Posterior vena cava (tissue), 2 donors: ENCODE measurements around the gene NXPH1. TPM values are rescaled to one million over a fixed set of nuclear protein-coding genes. Genes with fewer than 3 reads are reported as not detected.
"Not testable (repeated sequence)": the region's sequence is repeated elsewhere in the genome, so short reads cannot be mapped to it uniquely, and the experiment has no call there.

Source experiments
- DNase-seq: peaks from one replicate; pipeline ENCODE4 v3.0.0-alpha.2; 2020; ENCODE audit warnings: low spot score
- intact Hi-C, 2 donors: fragments of 100-400 bp; cut with DNase I; formaldehyde crosslinking; loops; one replicate each; pipeline versions ENCODE4 v1.14.1 to v1.14.2; 2022 to 2023
- total RNA-seq, 2 donors: library from RNA; stranded (reverse); fragmentation: NEBNext Ultra II Directional; extraction: Animal tissue kit (Norgen Biotek cat#: 25700); gene quantifications; one replicate each; pipeline ENCODE4 v1.2.1, GENCODE V29; 2021
- donor health status: DM: yes; HTN: yes; CAD: no.
- donor health status: DM: yes; HTN: yes; CAD: no.

NXPH1 gene
- total RNA-seq, 2 donors from 2014 or later, result not detected

DNA sequence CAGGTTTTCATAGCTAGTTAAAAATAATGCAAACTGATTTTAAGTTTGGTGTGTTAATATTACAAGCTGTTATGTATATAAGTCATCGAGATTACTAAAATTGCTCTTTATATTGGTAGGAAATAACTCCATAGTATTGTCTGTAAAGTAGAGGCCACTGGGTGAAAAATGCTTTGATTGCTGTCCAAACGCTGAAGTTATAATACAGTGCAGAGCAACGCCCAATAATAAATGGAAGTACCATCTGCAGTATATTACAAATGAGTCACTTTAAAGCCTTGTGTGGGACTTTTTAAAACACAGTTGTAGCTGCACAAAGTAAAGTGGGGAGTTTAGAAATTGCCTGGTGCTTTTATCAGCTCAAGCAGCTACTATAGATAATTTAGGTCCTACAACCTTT, 196.1 kb downstream of the NXPH1 start:
- DNase-seq, result no peak
- intact Hi-C loops, result no loop called here

GRCh38 chr7:8637322-8637721, 203.9 kb downstream of the NXPH1 start:
- DNase-seq, result no peak
- intact Hi-C loops, result no loop called here

GRCh38 chr7:8638076-8638475, 204.7 kb downstream of the NXPH1 start:
- DNase-seq, result no peak
- intact Hi-C loops, result no loop called here

GRCh38 chr7:8639668-8640067, 206.3 kb downstream of the NXPH1 start:
- no peak for DNase-seq
- intact Hi-C loops, result no loop called here

DNA sequence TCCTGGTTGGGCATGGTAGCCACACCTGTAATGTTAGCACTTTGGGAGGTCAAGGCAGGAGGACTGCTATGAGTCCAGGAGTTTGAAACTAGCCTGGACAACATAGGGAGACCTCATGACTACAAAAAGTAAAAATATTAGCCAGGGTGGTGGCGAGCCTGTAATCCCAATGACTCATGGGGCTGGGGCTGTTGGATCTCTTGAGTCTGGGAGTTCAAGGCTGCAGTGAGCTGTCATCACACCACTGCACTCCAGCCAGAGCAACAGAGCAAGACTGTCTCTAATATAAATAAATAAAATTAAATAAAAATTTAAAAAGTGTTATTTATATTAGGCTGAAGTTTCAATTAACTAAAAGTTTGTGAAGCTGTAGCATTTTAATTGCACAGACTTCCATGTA, 207.3 kb downstream of the NXPH1 start:
- DNase-seq, result no peak
- intact Hi-C loops, result no loop called here

DNA sequence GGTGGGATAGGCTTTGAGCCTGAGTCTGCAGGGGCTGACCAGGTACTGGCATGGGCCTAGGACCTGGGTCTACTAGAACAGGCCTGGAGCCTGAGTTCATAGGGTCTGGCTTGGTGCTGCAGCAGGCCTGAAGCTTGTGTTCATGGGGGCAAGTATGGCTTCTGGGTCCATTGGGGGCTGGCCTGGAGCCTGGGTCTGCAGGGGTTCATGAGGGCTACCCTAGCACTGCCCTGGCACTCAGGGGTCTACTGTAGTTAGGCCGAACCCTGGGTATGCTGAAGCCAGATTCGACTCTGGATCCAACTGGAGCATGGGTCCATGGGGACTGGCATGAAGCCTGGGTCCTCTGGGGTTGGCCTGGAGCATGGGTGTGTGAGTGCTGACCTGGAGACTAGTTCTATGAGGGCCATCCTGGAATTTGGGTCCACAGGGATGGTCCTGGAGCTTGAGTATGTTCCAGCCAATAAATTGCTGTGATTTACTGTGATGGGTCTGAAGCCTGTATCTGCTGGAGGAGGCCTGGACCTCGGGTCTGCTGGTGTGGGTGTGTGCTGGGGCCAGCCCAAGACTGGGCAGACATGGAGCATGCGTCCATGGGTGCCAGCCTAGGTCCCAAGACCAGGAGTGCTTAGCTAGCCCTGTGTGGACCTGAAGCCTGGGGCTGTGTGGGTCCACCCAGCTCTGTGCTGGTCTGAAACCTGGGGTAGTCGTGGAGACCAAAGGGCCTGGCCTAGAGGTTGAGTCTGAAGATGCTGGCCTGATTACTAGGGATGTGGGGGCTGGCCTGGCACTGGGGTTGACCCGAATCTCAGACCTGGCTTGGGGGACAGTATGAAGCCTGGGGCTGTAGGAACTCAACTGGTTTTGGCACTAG, 235.5 kb downstream of the NXPH1 start:
- DNase-seq, result no peak
- intact Hi-C loops, result no loop called here

DNA sequence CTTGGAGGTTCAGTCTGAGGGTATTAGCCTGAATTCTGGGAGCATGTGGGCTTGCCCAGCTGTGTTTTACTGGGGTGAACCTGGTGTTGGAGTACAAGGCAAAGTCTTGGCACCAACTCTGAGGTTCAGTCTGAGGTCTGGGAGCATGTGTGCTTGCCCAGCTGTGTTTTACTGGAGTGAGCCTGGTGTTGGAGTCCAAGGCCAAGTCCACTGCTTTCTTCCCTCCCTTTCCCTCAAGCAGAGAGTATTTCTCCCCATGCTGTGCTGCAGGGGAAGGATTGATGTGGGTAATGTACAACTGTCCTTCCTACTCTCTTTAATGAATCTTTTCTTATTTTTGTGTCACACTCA, 236.1 kb downstream of the NXPH1 start:
- intact Hi-C loops, result no loop called here
- no peak for DNase-seq

- DNase-seq, result no peak
- intact Hi-C loops, result no loop called here
These were observed 251.0 kb downstream of the NXPH1 start for GRCh38 chr7:8684426-8684825.

DNA sequence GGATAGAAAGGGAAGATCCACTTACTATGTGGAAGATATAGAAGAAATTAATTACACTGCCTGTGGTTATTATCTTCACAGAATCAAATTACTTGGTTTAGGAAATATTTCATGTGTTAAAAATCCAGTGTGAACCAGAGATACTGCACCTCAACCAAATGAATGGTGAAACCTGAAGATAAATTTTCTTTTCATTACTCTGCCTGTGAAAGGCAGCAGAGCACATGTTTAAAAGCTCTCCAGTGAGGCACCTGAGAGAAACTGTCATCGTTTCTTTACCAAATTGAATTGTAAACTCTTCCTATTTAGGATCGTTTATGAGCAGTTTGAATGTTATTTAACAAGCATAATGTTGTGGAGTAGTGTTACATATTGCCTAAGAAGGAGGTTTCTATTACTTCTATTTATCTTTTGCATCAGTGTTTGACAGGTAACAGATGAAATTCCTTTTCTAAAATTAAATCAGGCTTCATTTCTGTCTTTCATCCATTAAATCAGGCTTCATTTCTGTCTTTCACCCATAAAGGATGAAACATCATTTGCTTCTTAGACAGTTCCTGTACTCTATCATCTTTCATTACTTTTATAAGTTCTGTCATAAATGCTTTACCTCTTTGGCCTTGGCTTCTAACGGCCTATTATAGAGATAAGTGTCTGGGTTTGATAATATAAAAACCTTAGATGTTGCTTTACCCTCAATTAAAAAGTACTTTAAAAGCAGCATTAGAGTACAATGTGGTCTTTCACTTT, 266.6 kb downstream of the NXPH1 start:
- intact Hi-C loops, result no loop called here
- DNase-seq, result no peak

GRCh38 chr7:8702807-8703206, 269.4 kb downstream of the NXPH1 start:
- no peak for DNase-seq
- intact Hi-C loops, result no loop called here

- no peak for DNase-seq
- intact Hi-C loops, result no loop called here
These were observed 276.7 kb downstream of the NXPH1 start for GRCh38 chr7:8710124-8710523.

GRCh38 chr7:8714791-8715190, 281.4 kb downstream of the NXPH1 start:
- DNase-seq, result no peak
- intact Hi-C loops, result no loop called here

GRCh38 chr7:8719102-8719501, 285.7 kb downstream of the NXPH1 start:
- intact Hi-C loops, result no loop called here
- no peak for DNase-seq

DNA sequence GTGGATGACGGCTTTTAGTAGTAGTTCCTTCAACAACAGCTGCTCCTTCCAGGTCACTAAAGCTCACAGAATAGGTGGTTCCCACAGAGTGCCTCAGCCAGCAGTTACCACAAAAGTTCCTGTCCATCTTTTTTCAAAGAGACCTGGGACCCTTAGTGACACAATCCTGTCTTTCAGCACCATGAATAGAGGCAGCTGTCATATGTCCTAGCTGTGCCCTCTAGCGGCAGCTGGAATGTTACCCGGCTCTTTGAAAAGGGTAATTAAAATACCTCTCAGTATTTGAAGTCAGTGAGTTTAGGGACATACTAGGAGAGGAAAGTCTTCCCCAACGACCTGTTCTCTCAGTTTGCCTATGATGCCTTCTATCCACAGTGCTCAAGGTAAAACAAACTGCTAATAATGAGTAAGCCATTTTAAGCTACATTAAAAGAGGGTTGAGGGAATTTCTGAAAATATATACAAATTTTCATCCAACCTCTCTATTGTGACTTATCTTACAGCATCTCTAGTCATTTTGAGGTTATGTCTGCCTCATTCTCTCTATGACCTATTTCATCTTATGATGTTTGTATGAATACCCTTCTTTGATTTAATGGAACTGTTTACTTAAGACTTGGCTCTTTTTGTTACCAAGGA, 290.8 kb downstream of the NXPH1 start:
- intact Hi-C loops, result no loop called here

DNA sequence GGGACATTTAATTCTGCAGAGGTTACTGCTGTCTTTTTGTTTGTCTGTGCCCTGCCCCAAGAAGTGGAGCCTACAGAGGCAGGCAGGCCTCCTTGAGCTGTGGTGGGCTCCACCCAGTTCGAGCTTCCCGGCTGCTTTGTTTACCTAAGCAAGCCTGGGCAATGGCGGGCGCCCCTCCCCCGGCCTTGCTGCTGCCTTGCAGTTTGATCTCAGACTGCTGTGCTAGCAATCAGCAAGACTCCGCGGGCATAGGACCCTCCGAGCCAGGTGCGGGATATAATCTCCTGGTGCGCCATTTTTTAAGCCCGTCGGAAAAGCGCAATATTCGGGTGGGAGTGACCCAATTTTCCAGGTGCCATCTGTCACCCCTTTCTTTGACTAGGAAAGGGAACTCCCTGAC, 298.3 kb downstream of the NXPH1 start:
- DNase-seq, intact Hi-C loops: not testable (repeated sequence)

More for the DNA sequence above, 290.8 kb downstream of the NXPH1 start:
- DNase-seq, result no peak

GRCh38 chr7:8739837-8740236, 306.4 kb downstream of the NXPH1 start:
- no peak for DNase-seq

GRCh38 chr7:8742837-8743236, 309.4 kb downstream of the NXPH1 start:
- DNase-seq, result no peak
- intact Hi-C loops, result no loop called here

More at GRCh38 chr7:8739837-8740236, 306.4 kb downstream of the NXPH1 start:
- intact Hi-C loops, result no loop called here

- intact Hi-C loops, result no loop called here
- DNase-seq, result no peak
These were observed 313.9 kb downstream of the NXPH1 start for GRCh38 chr7:8747338-8747737.

- intact Hi-C loops, result no loop called here
- DNase-seq, result no peak
These were observed 318.3 kb downstream of the NXPH1 start for GRCh38 chr7:8751557-8752231.

DNA sequence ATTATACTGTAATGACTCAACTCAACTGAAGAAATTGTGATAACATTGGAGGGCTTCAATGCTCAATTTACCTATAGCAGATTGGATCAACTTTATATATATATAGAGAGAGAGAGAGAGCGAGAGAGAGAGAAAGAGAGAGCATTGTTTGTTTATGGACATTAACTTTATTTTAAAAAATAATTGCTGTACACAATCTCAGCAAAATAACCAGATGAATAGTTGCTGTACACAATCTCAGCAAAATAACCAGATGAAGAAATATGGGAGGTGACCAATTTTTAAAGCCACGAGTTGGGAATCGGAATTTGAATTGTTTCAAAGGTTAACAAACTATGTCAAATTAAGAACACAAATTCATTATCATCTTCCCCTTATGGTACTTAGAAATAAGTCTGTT, 319.9 kb downstream of the NXPH1 start:
- DNase-seq, result no peak
- intact Hi-C loops, result no loop called here
